H7 (cell line): Measurements from ENCODE around the gene LAMTOR5. TPM values are rescaled to one million over a fixed set of nuclear protein-coding genes. Genes with fewer than 3 reads are reported as not detected.

ENCODE experiments used
- total RNA-seq: library from RNA; depleted of rRNA; stranded (reverse); fragments of >200 nt; shearing (Covaris generic); gene quantifications from 2 replicates; pipeline ENCODE4 v1.2.3, GENCODE V29; 2014; rRNA removed

LAMTOR5 gene
- total RNA-seq, 1 experiment from 2014 or later: 40.6 TPM

Other genes starting within 250 kb of the LAMTOR5 start
- gene KCNC4, start 197.4 kb downstream of the LAMTOR5 start, total RNA-seq: 3.3 and 8.6 TPM in 2 replicates
- 56.6 and 79.9 TPM in 2 replicates for gene RBM15, start 68.3 kb downstream of the LAMTOR5 start, total RNA-seq
- 0.41 and 0.42 TPM in 2 replicates for gene SLC16A4, start 16.7 kb downstream of the LAMTOR5 start, total RNA-seq
- not detected in 2 replicates for gene PROK1, start 43.5 kb upstream of the LAMTOR5 start, total RNA-seq
- not detected in 2 replicates for gene KCNA10, start 111.5 kb upstream of the LAMTOR5 start, total RNA-seq
- gene KCNA2, start 198.7 kb upstream of the LAMTOR5 start, total RNA-seq: 0.03 and 0.04 TPM in 2 replicates